ENCODE results near the gene HMGN4. TPM values are rescaled to one million over a fixed set of nuclear protein-coding genes. Genes with fewer than 3 reads are reported as not detected.

Gene HMGN4
- total and polyA plus RNA-seq, 9 of the 15 experiments (the other 6 are each of a cell fraction or from before 2014, with no cell fraction given), result 35.4 to 134 (median 94.1) TPM

GRCh38 chr6:26594730-26595632 is 56.8 kb downstream of the HMGN4 start (continued):
- TF ChIP-seq ETS1 (conservative IDR thresholded peaks at IDR 0.05; ENCODE audit: control insufficient read depth, low read depth, low read length), result peak; percentile 77
- TF ChIP-seq PRMT5 (CRISPR knock-in tag; IDR thresholded peaks at IDR 0.05), result no peak
- TF ChIP-seq GABPB2 (CRISPR knock-in tag; conservative IDR thresholded peaks at IDR 0.05), result peak; percentile 66; the same call in 1 of the 2 replicates
- TF ChIP-seq CTCF (IDR thresholded peaks at IDR 0.05 in 2 of 3, conservative IDR thresholded peaks at IDR 0.05 in 1 of 3; ENCODE audit: insufficient read depth in 2 of 3, low read depth in 1 of 3, low read length in 3 of 3), result no peak
- no peak; the same call in 1 of the 2 replicates for TF ChIP-seq ZKSCAN1 (IDR thresholded peaks at IDR 0.05; ENCODE audit: low read depth, low read length)
- TF ChIP-seq MEF2A (IDR thresholded peaks at IDR 0.05; ENCODE audit: control insufficient read depth, low read depth, low read length), result no peak
- TF ChIP-seq SRSF3 (IDR thresholded peaks at IDR 0.05; ENCODE audit: insufficient read depth, low read length), result no peak
- TF ChIP-seq FOXM1 (IDR thresholded peaks at IDR 0.05; ENCODE audit: low read depth), result no peak
- no peak for TF ChIP-seq FOXM1 (CRISPR knock-in tag; IDR thresholded peaks at IDR 0.05; ENCODE audit: low read depth)
- no peak for TF ChIP-seq KDM2B (CRISPR knock-in tag; IDR thresholded peaks at IDR 0.05)
- TF ChIP-seq CHD4 (IDR thresholded peaks at IDR 0.05; ENCODE audit: insufficient read depth, insufficient replicate concordance, low read depth, low read length, poor library complexity, severe bottlenecking), result no peak
- TF ChIP-seq HNRNPUL1 (IDR thresholded peaks at IDR 0.05; ENCODE audit: low read length), result no peak
- no peak for TF ChIP-seq ZNF217 (CRISPR knock-in tag; IDR thresholded peaks at IDR 0.05)
- no peak for TF ChIP-seq ARID4B (CRISPR knock-in tag; IDR thresholded peaks at IDR 0.05)
- TF ChIP-seq RBFOX2 (IDR thresholded peaks at IDR 0.05; ENCODE audit: low read depth, low read length), result no peak
- no peak for TF ChIP-seq BRCA1 (IDR thresholded peaks at IDR 0.05)
- no peak for TF ChIP-seq BRCA1 (CRISPR knock-in tag; IDR thresholded peaks at IDR 0.05)
- peak; percentile 68; the same call in 1 of the 2 replicates for TF ChIP-seq ZNF197 (CRISPR knock-in tag; IDR thresholded peaks at IDR 0.05; ENCODE audit: low read depth)
- TF ChIP-seq STAT5A (IDR thresholded peaks at IDR 0.05; ENCODE audit: borderline replicate concordance, low read length), result peak; percentile 17; the same call in 1 of the 2 replicates
- no peak for TF ChIP-seq STAT5B (CRISPR knock-in tag; IDR thresholded peaks at IDR 0.05)

All from K562 (cell line).